NOMO-1 treated with dmso at 0.1 percent for 144 hours (cell line): Measurements from ENCODE around the gene USP32.
"Not testable (repeated sequence)": the region's sequence is repeated elsewhere in the genome, so short reads cannot be mapped to it uniquely, and the experiment has no call there.

Experiments
- DNase-seq: peaks from one replicate; lab custom pipeline; 2025; ENCODE audit not compliant: unreplicated experiment; lab: John Stamatoyannopoulos, UW

Gene USP32

GRCh38 chr17:60342492-60342891, 49.4 kb downstream of the USP32 start:
- DNase-seq: not testable (repeated sequence)

- no peak for DNase-seq
These were observed 56.6 kb downstream of the USP32 start for GRCh38 chr17:60335289-60335688.

- no peak for DNase-seq
These were observed 58.3 kb downstream of the USP32 start for GRCh38 chr17:60333628-60334031.

- not testable (repeated sequence) for DNase-seq
These were observed 58.9 kb downstream of the USP32 start for GRCh38 chr17:60333072-60333471.

GRCh38 chr17:60332574-60332973, 59.4 kb downstream of the USP32 start:
- DNase-seq: no peak

GRCh38 chr17:60330731-60331130, 61.2 kb downstream of the USP32 start:
- DNase-seq: no peak

GRCh38 chr17:60328679-60329078, 63.3 kb downstream of the USP32 start:
- no peak for DNase-seq

GRCh38 chr17:60327901-60328273, 64.0 kb downstream of the USP32 start:
- no peak for DNase-seq

- DNase-seq: no peak
These were observed 64.6 kb downstream of the USP32 start for GRCh38 chr17:60327134-60327900.

GRCh38 chr17:60326702-60327101, 65.2 kb downstream of the USP32 start:
- no peak for DNase-seq

- no peak for DNase-seq
These were observed 66.0 kb downstream of the USP32 start for GRCh38 chr17:60325730-60326524.

GRCh38 chr17:60323754-60324153, 68.2 kb downstream of the USP32 start:
- DNase-seq: no peak

- no peak for DNase-seq
These were observed 69.9 kb downstream of the USP32 start for GRCh38 chr17:60322056-60322387.

- DNase-seq: no peak
These were observed 70.4 kb downstream of the USP32 start for GRCh38 chr17:60321336-60322055.

GRCh38 chr17:60318830-60319229, 73.1 kb downstream of the USP32 start:
- DNase-seq: no peak

GRCh38 chr17:60318326-60318725, 73.6 kb downstream of the USP32 start:
- DNase-seq: no peak

GRCh38 chr17:60315650-60316049, 76.3 kb downstream of the USP32 start:
- no peak for DNase-seq

GRCh38 chr17:60314900-60315299, 77.0 kb downstream of the USP32 start:
- not testable (repeated sequence) for DNase-seq

GRCh38 chr17:60314423-60314822, 77.5 kb downstream of the USP32 start:
- no peak for DNase-seq

GRCh38 chr17:60311936-60312335, 80.0 kb downstream of the USP32 start:
- DNase-seq: no peak

GRCh38 chr17:60311186-60311585, 80.7 kb downstream of the USP32 start:
- no peak for DNase-seq

GRCh38 chr17:60305141-60305540, 86.8 kb downstream of the USP32 start:
- peak; percentile 34 for DNase-seq
